HFF-Myc (cell line): Measurements from ENCODE around the gene PLXNC1.

Source experiments
- DNase-seq: peaks from one replicate; pipeline ENCODE4 v3.0.0-alpha.2; 2011; ENCODE audit warnings: low read depth; ENCODE audit errors: extremely low read depth
- H3K4me3 ChIP-seq: replicated peaks from 2 replicates; pipeline ENCODE4 v1.5.1; 2011; ENCODE audit warnings: low read depth, mild to moderate bottlenecking, control low read depth, low read length
- TF ChIP-seq, protein P1 (sequence below): IDR thresholded peaks from 2 replicates; pipeline ENCODE4 v1.5.1; 2012; ENCODE audit warnings: mild to moderate bottlenecking, low read depth, low read length, control low read depth; ENCODE audit errors: missing control alignments

The PLXNC1 gene

DNA sequence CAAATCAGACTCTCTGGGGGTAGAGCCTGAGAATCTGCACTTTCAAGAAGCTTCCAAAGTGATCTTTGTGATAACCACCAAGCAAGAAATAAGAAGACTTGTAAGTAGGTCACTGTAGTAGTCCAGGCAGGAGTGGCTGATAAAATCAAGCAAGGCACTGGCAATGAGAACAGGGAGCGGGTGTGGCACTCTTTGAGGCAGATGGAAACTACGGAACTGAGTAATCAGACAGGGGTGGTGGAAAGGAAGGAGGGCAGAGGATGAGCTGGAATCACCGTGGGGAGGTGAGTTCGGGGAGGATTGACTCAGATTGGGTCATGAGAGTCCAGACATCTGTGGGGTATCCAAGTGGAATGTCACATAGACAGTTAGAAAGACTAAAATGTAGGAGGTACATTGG is 44.4 kb upstream of the PLXNC1 start:
- no peak overlapping the region for H3K4me3 ChIP-seq
- TF ChIP-seq, protein P1, sequence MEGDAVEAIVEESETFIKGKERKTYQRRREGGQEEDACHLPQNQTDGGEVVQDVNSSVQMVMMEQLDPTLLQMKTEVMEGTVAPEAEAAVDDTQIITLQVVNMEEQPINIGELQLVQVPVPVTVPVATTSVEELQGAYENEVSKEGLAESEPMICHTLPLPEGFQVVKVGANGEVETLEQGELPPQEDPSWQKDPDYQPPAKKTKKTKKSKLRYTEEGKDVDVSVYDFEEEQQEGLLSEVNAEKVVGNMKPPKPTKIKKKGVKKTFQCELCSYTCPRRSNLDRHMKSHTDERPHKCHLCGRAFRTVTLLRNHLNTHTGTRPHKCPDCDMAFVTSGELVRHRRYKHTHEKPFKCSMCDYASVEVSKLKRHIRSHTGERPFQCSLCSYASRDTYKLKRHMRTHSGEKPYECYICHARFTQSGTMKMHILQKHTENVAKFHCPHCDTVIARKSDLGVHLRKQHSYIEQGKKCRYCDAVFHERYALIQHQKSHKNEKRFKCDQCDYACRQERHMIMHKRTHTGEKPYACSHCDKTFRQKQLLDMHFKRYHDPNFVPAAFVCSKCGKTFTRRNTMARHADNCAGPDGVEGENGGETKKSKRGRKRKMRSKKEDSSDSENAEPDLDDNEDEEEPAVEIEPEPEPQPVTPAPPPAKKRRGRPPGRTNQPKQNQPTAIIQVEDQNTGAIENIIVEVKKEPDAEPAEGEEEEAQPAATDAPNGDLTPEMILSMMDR: no peak
- DNase-seq: no peak

DNA sequence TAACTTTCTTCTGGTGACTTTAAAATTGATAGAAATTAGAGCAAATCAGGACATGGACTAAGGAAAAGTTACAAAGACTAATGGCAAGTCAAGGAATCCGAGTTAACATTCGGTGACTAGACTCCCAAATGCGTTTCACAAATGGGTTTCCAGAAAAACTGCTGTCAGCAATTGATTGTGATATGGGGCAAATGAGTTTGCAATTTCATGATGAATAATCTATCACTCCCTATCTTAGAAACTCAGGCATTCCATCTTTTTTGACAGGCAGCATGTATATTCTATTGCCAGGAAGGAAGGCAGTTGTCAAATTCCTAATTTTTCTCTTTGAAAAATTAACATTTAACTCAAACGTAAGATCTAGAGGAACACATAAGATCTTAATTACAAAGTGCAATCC is 40.5 kb upstream of the PLXNC1 start:
- no peak for DNase-seq
- TF ChIP-seq, protein P1: no peak
- no peak overlapping the region for H3K4me3 ChIP-seq

DNA sequence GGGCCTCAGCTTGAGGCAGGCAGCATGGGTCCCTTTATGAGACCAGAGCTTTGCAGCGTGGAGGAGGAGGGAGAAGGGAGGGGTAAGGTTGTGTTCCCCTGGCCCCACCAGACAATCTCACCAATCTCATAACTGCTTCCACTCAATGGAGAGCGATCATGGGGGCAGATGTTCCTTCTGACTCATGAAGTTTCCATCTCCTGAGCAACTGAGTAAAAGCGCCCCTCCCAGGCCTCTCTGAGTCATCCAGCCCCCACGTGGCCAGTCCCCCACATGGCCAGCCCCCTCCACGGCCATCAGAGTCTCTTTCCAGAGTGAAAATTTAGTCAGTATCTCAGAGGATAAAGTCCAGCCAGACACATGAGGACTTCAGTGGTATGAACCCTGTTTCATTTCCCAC is 39.2 kb upstream of the PLXNC1 start:
- H3K4me3 ChIP-seq: no peak overlapping the region
- peak; percentile 37 for DNase-seq
- TF ChIP-seq, protein P1: no peak

DNA sequence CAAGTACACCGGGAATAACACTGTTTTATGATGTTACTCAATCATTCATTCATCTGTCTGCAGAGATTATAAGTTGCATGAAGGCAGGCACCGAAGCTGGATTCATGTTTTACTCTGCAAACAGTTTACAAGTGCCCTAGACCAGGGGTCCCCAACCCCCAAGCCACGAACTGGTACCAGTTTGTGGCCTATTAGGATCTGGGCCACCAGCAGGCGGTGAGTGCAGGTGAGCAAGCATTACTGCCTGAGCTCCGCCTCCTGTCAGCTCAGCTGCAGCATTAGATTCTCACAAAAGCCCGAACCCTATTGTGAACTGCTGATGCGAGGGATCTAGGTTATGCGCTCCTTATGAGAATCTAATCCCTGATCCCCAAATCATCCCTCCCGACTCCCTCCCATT is 38.1 kb upstream of the PLXNC1 start:
- TF ChIP-seq, protein P1: no peak
- H3K4me3 ChIP-seq: no peak overlapping the region
- DNase-seq: no peak

DNA sequence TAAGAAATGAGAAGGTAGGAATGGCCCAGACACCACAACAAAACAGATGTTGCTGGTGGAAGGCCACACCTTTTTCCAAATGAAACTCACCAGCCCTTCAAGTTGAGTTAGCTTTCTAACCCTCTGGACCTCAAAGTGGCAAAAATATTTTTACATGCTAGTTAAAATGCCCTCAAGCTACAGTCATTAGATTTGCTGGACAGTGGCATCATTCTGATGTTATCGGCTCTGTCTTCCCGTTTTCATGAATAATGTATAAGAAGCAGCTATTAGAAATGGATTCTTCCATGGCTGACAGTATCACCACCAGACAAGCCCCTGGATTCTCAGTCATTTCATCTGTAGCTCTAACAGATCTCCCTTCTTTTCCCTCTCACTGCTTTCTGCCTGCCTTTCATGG is 37.1 kb upstream of the PLXNC1 start:
- DNase-seq: no peak
- TF ChIP-seq, protein P1: no peak
- no peak overlapping the region for H3K4me3 ChIP-seq

DNA sequence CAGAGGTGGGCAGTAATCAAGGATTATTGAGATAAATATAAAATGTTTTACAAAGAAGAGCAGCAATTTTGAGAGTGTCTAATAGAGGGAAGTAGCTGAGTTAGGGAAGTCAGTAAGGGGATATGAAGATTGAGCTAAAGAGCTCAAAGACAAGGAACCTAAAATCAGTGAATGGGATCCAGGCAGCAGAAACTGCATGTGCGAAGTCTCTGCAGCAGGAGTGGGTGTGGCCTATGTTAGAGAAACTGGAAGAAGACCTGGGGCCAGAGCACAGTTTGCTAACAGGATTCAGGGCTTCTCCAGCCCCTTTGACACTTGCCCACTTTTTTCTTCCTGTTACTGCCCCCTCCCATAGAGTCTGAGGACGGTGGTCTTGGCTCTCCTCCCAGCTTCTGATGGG is 36.3 kb upstream of the PLXNC1 start:
- TF ChIP-seq, protein P1: no peak

DNA sequence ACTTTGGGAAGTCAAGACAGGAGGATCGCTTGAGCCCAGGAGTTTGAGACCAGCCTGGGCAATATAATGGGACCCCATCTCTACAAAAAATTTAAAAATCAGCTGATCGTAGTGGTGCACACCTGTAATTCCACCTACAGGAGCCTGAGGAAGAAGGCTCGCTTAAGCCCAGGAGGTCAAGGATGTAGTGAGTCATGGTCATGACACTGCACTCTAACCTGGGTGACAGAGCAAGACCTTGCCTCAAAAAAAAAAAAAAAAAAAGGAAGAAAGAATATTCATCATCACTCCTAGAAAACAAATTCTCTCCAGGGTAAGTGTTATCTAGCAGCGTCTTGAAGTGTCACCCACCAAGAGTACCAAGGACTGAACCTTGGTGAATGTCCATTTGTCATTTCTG is 34.2 kb upstream of the PLXNC1 start:
- no peak for DNase-seq
- H3K4me3 ChIP-seq: no peak overlapping the region
- TF ChIP-seq, protein P1: no peak

More for the DNA sequence above, 36.3 kb upstream of the PLXNC1 start:
- no peak overlapping the region for H3K4me3 ChIP-seq
- DNase-seq: no peak
